ENCODE data around the gene CTNNA3. TPM values are rescaled to one million over a fixed set of nuclear protein-coding genes. Genes with fewer than 3 reads are reported as not detected.

Gene CTNNA3
- total and polyA plus RNA-seq, 3 donors from 2014 or later: 17.8 to 19.4 (median 18.3) TPM

- Histone ChIP-seq H3K36me3 (ENCODE audit: low read depth, missing control alignments) (no peaks in the 10 kb centered on the region), H3K4me3 (no peak overlapping the region), H3K27ac (no peak overlapping the region), H3K9me3 (no peaks in the 10 kb centered on the region), H3K4me1 (no peaks in the 10 kb centered on the region), H3K27me3 (no peaks in the 10 kb centered on the region)
- WGBS, 2 donors: 70 to 85% methylated on average over 6 to 9 of the region's 9 CpGs
- DNase-seq: no peak
- TF ChIP-seq CTCF (IDR thresholded peaks at IDR 0.05) (no peak), POLR2A (IDR thresholded peaks at IDR 0.05) (no peak)
- intact Hi-C loops (cut with DNase I; ENCODE audit: low total_unique reads): no loop called here
These were observed 368.1 kb downstream of the CTNNA3 start for GRCh38 chr10:67327626-67328535.

- H3K9me3 ChIP-seq: no peaks in the 10 kb centered on the region
- no peak for DNase-seq
- 37 to 43% methylated on average over 2 of the region's 2 CpGs for WGBS, 2 donors
- no peaks in the 10 kb centered on the region for H3K27me3 ChIP-seq
- H3K4me3 ChIP-seq: no peak overlapping the region
- H3K36me3 ChIP-seq (ENCODE audit: low read depth, missing control alignments): no peaks in the 10 kb centered on the region
- TF ChIP-seq POLR2A (IDR thresholded peaks at IDR 0.05) (no peak), CTCF (IDR thresholded peaks at IDR 0.05) (no peak)
- H3K27ac ChIP-seq: no peak overlapping the region
- H3K4me1 ChIP-seq: no peaks in the 10 kb centered on the region
- intact Hi-C loops (cut with DNase I; ENCODE audit: low total_unique reads): no loop called here
These were observed 376.0 kb downstream of the CTNNA3 start for GRCh38 chr10:67319976-67320375.

- no peak for TF ChIP-seq CTCF (IDR thresholded peaks at IDR 0.05)
- TF ChIP-seq POLR2A (IDR thresholded peaks at IDR 0.05): no peak
- intact Hi-C loops (cut with DNase I; ENCODE audit: low total_unique reads): no loop called here
These were observed 387.1 kb downstream of the CTNNA3 start for GRCh38 chr10:67308912-67309311.

GRCh38 chr10:67306588-67307205 lies 389.3 kb downstream of the CTNNA3 start:
- no peaks in the 10 kb centered on the region for H3K36me3 ChIP-seq (ENCODE audit: low read depth, missing control alignments)
- intact Hi-C loops (cut with DNase I; ENCODE audit: low total_unique reads): no loop called here
- DNase-seq: no peak
- H3K4me3 ChIP-seq: no peak overlapping the region
- no peaks in the 10 kb centered on the region for H3K4me1 ChIP-seq
- no peaks in the 10 kb centered on the region for H3K9me3 ChIP-seq
- H3K27ac ChIP-seq: no peak overlapping the region
- no peak for TF ChIP-seq POLR2A (IDR thresholded peaks at IDR 0.05)
- peak in 2 of 3 experiments; percentile 22 to 49 for TF ChIP-seq CTCF (IDR thresholded peaks at IDR 0.05)
- H3K27me3 ChIP-seq: no peaks in the 10 kb centered on the region
- WGBS, 2 donors: 88 to 90% methylated on average over 2 of the region's 2 CpGs

More at GRCh38 chr10:67308912-67309311, 387.1 kb downstream of the CTNNA3 start:
- Histone ChIP-seq H3K4me1 (no peaks in the 10 kb centered on the region), H3K27me3 (no peaks in the 10 kb centered on the region), H3K27ac (no peak overlapping the region), H3K9me3 (no peaks in the 10 kb centered on the region), H3K36me3 (ENCODE audit: low read depth, missing control alignments) (no peaks in the 10 kb centered on the region), H3K4me3 (no peak overlapping the region)
- DNase-seq: no peak

Data from testis (tissue), 3 donors.